Measurements from ENCODE around the gene CACNA1A. TPM values are rescaled to one million over a fixed set of nuclear protein-coding genes. Genes with fewer than 3 reads are reported as not detected.
A peak's percentile ranks its signal among the peaks of the same experiment; 100 is the strongest.

The CACNA1A gene
- total RNA-seq, 2 donors from 2014 or later = 0.77 TPM; not detected in 1

GRCh38 chr19:13220847-13221246 is 285.4 kb downstream of the CACNA1A start:
- H3K9me3 ChIP-seq (ENCODE audit: control insufficient read depth, low read length, poor library complexity, severe bottlenecking) = no peaks in the 10 kb centered on the region
- DNase-seq (no peak), ATAC-seq (no peak)
- H3K27ac Mint-ChIP-seq = no peak overlapping the region
- H3K4me3 Mint-ChIP-seq = no peak overlapping the region
- H3K27me3 Mint-ChIP-seq = no peaks in the 10 kb centered on the region
- H3K36me3 Mint-ChIP-seq (ENCODE audit: low read depth) = no peaks in the 10 kb centered on the region
- H3K4me1 Mint-ChIP-seq = peaks cover 9% of the 10 kb centered on the region

DNA sequence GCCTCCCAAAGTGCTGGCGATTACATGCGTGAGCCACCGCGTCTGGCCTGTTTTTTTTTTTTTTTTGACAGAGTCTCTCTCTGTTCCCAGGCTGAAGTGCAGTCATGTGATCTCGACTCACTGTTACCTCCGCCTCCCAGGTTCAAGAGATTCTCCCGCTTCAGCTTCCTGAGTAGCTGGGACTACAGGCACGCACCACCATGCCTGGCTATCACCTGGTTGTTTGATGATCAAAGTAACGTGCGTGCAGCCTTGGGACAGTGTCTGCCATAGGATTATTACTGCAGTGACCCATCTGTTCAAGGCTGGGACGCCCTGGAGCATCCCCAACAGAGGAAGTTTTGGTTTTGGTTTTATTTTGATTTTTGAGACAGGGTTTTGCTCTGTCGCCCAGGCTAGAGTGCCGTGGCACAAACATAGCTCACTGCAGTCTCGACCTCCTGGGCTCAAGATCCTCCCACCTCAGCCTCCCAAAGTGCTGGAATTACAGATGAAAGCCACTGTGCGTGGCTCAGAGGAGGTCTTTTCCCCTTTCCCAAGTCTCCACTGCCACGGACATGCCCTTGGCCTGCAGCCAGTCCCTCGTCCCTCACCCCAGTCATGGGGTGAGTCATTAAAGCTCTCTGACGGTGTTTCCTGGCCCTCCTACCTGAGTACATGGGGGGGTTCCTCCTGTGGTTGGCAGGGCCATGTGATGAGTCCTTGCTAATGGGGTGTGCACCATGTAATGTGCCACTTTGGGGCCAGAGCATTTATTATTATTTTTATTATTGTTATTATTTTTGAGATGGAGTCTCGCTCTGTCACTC is 290.5 kb downstream of the CACNA1A start:
- ATAC-seq (peak; percentile 76), DNase-seq (no peak)
- Mint-ChIP-seq H3K27ac (peak overlapping the region; percentile 68), H3K36me3 (ENCODE audit: low read depth) (no peaks in the 10 kb centered on the region), H3K4me3 (peak overlapping the region; percentile 90), H3K27me3 (no peaks in the 10 kb centered on the region), H3K4me1 (peaks cover 25% of the 10 kb centered on the region)
- H3K9me3 ChIP-seq (ENCODE audit: control insufficient read depth, low read length, poor library complexity, severe bottlenecking) = no peaks in the 10 kb centered on the region

DNA sequence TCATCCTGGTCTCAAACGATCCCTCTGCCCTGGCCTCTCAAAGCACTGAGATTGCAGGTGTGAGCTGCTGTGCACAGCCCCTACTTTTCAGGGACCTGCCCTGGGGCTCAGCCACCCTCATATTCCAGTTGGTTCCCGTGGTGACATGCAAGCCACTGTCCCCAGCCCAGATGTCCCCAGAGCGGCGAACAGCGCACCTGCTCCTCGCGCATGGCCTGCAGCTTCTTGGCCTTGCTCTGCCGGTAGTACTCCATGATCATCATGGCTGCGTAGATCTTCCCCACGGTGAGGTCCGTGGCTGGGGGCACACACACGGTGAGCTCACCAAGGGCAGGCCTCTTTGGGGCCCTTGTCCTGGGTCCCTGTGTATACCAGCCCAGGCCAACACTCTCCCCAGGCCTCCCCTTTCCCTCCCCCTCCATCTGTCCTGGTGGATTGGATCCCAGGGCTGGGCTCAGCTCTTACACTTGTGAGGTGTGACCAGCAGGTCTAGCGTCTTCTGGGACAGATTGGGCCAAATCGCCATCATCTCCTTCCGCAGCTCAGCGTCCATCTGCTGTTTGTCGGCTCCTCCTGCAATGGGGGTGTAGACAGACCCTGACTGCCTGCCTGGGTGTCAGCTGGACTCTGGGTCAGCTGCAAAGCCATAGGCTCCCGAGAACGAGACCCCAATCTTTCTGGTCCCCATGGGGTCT is 292.1 kb downstream of the CACNA1A start:
- no peak for DNase-seq
- Mint-ChIP-seq H3K36me3 (ENCODE audit: low read depth) (no peaks in the 10 kb centered on the region), H3K27me3 (no peaks in the 10 kb centered on the region), H3K4me1 (peaks cover 24% of the 10 kb centered on the region), H3K4me3 (no peak overlapping the region), H3K27ac (no peak overlapping the region)
- H3K9me3 ChIP-seq (ENCODE audit: control insufficient read depth, low read length, poor library complexity, severe bottlenecking) = no peaks in the 10 kb centered on the region
- ATAC-seq = no peak

DNA sequence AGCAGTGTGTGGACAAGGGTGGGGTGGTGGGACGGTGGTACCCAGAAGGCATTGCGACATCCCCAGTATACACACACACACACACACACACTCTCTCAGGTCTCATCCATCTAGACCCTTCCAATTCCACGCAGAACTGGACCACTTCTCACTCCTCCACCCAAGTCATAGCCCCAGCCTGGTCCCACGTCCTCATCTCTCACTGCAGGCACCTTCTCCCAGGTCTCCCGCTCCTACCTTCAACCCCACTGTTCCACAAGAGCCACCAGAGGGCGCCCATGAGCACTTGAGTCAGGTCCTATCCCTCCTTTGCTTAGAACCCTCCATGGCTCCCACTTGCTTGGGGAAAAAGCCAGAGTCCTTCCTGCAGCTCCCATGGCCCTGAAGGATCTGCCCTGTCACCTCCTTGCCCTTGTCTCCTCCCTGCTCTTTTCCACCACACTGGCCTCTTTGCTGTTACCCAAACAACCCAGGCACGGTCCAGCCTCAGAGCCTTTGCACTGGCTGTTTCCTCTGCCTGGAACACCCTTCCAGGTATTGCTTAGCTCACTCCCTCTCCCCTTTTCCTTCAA is 293.4 kb downstream of the CACNA1A start:
- Mint-ChIP-seq H3K36me3 (ENCODE audit: low read depth) (peaks cover 5% of the 10 kb centered on the region), H3K27me3 (no peaks in the 10 kb centered on the region), H3K4me1 (peaks cover 30% of the 10 kb centered on the region), H3K4me3 (peak overlapping the region; percentile 47), H3K27ac (peak overlapping the region; percentile 77)
- DNase-seq = peak; percentile 52 to 64 (median 53)
- ATAC-seq = peak; percentile 45
- no peaks in the 10 kb centered on the region for H3K9me3 ChIP-seq (ENCODE audit: control insufficient read depth, low read length, poor library complexity, severe bottlenecking)

- DNase-seq (no peak), ATAC-seq (no peak)
- no peak overlapping the region for H3K27ac Mint-ChIP-seq
- no peak overlapping the region for H3K4me3 Mint-ChIP-seq
- H3K36me3 Mint-ChIP-seq (ENCODE audit: low read depth) = peaks cover 5% of the 10 kb centered on the region
- peaks cover 28% of the 10 kb centered on the region for H3K4me1 Mint-ChIP-seq
- no peaks in the 10 kb centered on the region for H3K27me3 Mint-ChIP-seq
- no peaks in the 10 kb centered on the region for H3K9me3 ChIP-seq (ENCODE audit: control insufficient read depth, low read length, poor library complexity, severe bottlenecking)
Observed at GRCh38 chr19:13211426-13212308, 294.6 kb downstream of the CACNA1A start.

- H3K36me3 Mint-ChIP-seq (ENCODE audit: low read depth) = peaks cover 5% of the 10 kb centered on the region
- ATAC-seq (no peak), DNase-seq (no peak)
- H3K27me3 Mint-ChIP-seq = no peaks in the 10 kb centered on the region
- H3K4me3 Mint-ChIP-seq = peak overlapping the region; percentile 36
- peak overlapping the region; percentile 39 for H3K27ac Mint-ChIP-seq
- peaks cover 26% of the 10 kb centered on the region for H3K4me1 Mint-ChIP-seq
- no peaks in the 10 kb centered on the region for H3K9me3 ChIP-seq (ENCODE audit: control insufficient read depth, low read length, poor library complexity, severe bottlenecking)
Observed at GRCh38 chr19:13210941-13211340, 295.3 kb downstream of the CACNA1A start.

- no peaks in the 10 kb centered on the region for H3K9me3 ChIP-seq (ENCODE audit: control insufficient read depth, low read length, poor library complexity, severe bottlenecking)
- Mint-ChIP-seq H3K4me1 (peaks cover 22% of the 10 kb centered on the region), H3K27ac (peak overlapping the region; percentile 39), H3K36me3 (ENCODE audit: low read depth) (peaks cover 5% of the 10 kb centered on the region), H3K27me3 (no peaks in the 10 kb centered on the region), H3K4me3 (peak overlapping the region; percentile 36)
- ATAC-seq (no peak), DNase-seq (no peak)
Observed at GRCh38 chr19:13210339-13210775, 295.9 kb downstream of the CACNA1A start.

- H3K9me3 ChIP-seq (ENCODE audit: control insufficient read depth, low read length, poor library complexity, severe bottlenecking) = no peaks in the 10 kb centered on the region
- peaks cover 5% of the 10 kb centered on the region for H3K36me3 Mint-ChIP-seq (ENCODE audit: low read depth)
- ATAC-seq = no peak
- DNase-seq = no peak
- H3K27me3 Mint-ChIP-seq = no peaks in the 10 kb centered on the region
- peaks cover 20% of the 10 kb centered on the region for H3K4me1 Mint-ChIP-seq
- no peak overlapping the region for H3K27ac Mint-ChIP-seq
- H3K4me3 Mint-ChIP-seq = peak overlapping the region; percentile 69
Observed at GRCh38 chr19:13209484-13210338, 296.6 kb downstream of the CACNA1A start.

DNA sequence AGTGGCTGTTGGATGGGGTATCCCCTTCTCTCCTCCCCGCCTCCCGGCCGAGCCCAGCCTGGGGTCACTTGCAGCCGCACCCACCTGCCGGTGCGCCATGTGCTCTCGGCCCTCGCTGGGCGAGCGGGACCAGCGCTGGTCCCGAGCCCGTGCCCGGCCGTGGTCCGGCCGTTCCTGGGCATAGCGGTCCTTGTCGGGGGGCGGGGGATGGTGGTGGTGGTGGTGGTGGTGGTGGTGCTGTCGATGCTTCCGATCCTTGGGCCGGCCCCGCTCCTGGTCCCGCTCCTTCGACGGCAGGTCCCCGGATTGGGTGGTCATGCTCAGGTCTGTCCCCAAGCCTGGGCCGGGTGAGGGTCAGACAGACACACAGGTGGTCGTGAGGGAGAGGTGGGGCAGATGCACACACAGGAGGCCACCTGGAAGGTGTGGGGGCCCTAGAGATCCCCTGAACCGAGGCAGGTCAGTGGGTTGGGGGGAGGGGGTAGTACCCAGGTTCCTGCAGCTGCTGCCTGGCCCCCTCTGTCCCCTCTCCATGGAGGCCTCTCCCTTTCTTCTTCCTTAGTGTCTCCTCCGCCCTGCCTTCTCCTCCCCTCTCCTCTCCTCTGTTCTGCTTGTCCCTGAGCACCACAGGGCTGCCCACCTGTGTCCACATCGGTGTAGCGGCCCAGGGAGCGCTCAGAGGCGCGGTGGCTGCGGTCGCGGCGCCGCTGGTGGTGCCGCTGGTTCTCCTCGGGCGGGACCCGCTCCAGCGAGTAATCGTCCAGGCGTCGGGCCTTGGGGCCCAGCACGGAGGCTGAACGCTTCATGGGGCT is 297.4 kb downstream of the CACNA1A start:
- peaks cover 20% of the 10 kb centered on the region for H3K4me1 Mint-ChIP-seq
- DNase-seq (no peak), ATAC-seq (no peak)
- H3K27me3 Mint-ChIP-seq = no peaks in the 10 kb centered on the region
- peak overlapping the region; percentile 92 for H3K27ac Mint-ChIP-seq
- H3K9me3 ChIP-seq (ENCODE audit: control insufficient read depth, low read length, poor library complexity, severe bottlenecking) = no peaks in the 10 kb centered on the region
- H3K4me3 Mint-ChIP-seq = peak overlapping the region; percentile 97
- H3K36me3 Mint-ChIP-seq (ENCODE audit: low read depth) = peaks cover 5% of the 10 kb centered on the region

- H3K4me1 Mint-ChIP-seq = peaks cover 17% of the 10 kb centered on the region
- peaks cover 5% of the 10 kb centered on the region for H3K36me3 Mint-ChIP-seq (ENCODE audit: low read depth)
- peak overlapping the region; percentile 92 for H3K27ac Mint-ChIP-seq
- ATAC-seq (peak; percentile 70), DNase-seq (no peak)
- no peaks in the 10 kb centered on the region for H3K27me3 Mint-ChIP-seq
- no peaks in the 10 kb centered on the region for H3K9me3 ChIP-seq (ENCODE audit: control insufficient read depth, low read length, poor library complexity, severe bottlenecking)
- H3K4me3 Mint-ChIP-seq = peak overlapping the region; percentile 97
Observed at GRCh38 chr19:13207846-13208671, 298.2 kb downstream of the CACNA1A start.
